Choroid plexus epithelial cell (primary cell): ENCODE measurements around the gene CA9.
A peak's percentile ranks its signal among the peaks of the same experiment; 100 is the strongest.
"Not testable (repeated sequence)": the region's sequence is repeated elsewhere in the genome, so short reads cannot be mapped to it uniquely, and the experiment has no call there.

ENCODE experiments used
- DNase-seq: peaks from one replicate; pipeline ENCODE4 v3.0.0-alpha.2; 2010; ENCODE audit warnings: low read depth
- H3K4me3 ChIP-seq: 2 replicates; pipeline ENCODE4 v1.5.1; 2011; ENCODE audit warnings: low read depth, mild to moderate bottlenecking, control low read depth, low read length, moderate library complexity
- TF ChIP-seq, protein P1 (sequence below): conservative IDR thresholded peaks from 2 replicates; pipeline ENCODE4 v1.5.1; 2011; ENCODE audit warnings: low read depth, mild to moderate bottlenecking, control low read depth, inconsistent platforms, low read length, moderate library complexity

The CA9 gene

DNA sequence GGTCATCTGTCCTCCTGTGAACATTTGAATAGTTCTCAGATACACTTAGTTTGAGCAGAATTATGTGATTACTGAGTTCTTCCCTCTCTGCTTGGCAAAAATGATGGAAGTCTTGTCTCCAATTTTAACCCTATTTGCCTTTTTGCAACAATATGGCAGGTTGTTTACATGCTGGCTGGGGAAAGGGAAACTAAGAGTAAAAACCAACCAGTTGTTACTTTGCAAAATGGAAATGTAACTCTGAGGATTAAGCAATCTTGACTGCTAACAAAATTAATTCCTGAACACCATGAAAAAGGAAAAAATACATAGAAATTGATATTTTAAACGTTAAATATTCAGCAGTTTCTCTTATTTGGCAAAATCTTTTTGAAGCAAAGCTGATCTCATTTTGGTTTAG, 34.1 kb upstream of the CA9 start:
- no peak overlapping the region for H3K4me3 ChIP-seq
- TF ChIP-seq, protein P1, sequence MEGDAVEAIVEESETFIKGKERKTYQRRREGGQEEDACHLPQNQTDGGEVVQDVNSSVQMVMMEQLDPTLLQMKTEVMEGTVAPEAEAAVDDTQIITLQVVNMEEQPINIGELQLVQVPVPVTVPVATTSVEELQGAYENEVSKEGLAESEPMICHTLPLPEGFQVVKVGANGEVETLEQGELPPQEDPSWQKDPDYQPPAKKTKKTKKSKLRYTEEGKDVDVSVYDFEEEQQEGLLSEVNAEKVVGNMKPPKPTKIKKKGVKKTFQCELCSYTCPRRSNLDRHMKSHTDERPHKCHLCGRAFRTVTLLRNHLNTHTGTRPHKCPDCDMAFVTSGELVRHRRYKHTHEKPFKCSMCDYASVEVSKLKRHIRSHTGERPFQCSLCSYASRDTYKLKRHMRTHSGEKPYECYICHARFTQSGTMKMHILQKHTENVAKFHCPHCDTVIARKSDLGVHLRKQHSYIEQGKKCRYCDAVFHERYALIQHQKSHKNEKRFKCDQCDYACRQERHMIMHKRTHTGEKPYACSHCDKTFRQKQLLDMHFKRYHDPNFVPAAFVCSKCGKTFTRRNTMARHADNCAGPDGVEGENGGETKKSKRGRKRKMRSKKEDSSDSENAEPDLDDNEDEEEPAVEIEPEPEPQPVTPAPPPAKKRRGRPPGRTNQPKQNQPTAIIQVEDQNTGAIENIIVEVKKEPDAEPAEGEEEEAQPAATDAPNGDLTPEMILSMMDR, result no peak
- no peak for DNase-seq

DNA sequence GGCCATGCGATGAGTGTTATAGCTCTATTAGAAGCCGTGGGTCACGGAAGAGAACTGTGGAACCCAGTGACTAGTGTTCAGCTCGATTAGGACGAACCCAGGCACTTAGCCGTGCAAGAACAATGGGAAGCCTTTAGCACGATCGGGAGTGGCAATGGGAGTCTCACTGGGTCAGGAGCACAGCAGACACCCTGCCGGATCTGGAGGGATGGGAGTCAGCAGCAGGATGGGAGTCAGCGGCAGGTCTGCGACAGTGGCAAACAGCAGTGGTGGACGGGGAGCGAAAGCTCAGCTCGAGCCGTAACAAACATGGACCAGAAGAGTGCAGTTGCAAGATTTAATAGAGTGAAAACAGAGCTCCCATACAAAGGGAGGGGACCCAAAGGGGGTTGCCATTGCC, 33.3 kb upstream of the CA9 start:
- DNase-seq, H3K4me3 ChIP-seq: not testable (repeated sequence)

DNA sequence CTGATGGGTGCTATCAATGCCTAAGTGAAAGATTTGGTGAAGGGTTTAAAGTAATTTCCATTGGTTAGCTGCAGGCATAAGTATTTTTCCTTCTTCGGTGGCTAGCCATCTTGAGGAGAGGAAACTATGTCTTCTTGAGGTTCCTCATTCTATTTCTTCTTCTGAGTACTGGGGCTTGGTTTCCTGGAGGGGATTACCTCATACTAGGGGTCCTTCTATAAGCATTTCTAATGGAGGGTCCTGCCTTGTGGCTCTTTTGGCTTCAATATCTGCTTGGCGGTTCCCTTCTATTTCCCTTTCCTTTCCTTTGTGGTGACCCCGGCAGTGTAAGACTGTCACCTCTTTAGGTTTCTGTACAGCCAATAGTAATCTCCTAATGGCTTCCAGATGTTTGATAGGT, 32.2 kb upstream of the CA9 start:
- H3K4me3 ChIP-seq, DNase-seq: not testable (repeated sequence)

DNA sequence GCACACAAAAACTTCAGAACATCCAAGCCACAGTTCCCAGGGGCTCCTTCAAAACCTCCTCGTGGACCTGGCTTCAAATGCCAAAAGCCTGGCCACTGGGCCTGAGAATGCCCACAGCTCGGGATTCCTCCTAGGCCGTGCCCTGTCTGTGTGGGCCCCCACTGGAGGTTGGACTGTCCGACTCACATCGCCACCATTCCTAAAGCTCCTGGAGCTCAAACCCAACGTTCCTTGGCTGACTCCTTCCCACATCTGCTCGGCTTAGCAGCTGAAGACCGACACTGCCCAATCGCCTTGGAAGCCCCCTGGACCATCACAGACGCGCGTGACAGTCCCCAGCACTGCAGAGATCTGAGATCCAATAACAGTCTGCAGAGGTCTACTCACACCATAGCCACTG, 30.7 kb upstream of the CA9 start:
- DNase-seq, result no peak
- H3K4me3 ChIP-seq, result no peak overlapping the region
- TF ChIP-seq, protein P1, result no peak

DNA sequence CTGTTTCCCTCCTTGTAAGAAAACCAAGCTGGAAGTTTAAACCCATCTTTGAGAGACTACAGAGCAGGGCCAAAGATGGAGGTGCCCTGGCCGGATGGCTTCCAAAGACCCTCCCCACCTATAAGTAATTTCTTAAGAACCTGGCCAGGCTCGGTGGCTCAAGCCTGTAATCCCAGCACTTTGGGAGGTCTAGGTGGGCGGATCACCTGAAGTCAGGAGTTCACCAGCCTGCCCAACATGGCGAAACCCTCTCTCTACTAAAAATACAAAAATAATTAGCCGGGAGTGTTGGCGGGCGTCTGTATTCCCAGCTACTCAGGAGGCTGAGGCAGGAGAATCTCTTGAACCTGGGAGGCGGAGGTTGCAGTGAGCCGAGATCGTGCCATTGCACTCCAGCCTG, 28.0 kb upstream of the CA9 start:
- DNase-seq, result not testable (repeated sequence)
- peak overlapping the region; percentile 79 for H3K4me3 ChIP-seq

DNA sequence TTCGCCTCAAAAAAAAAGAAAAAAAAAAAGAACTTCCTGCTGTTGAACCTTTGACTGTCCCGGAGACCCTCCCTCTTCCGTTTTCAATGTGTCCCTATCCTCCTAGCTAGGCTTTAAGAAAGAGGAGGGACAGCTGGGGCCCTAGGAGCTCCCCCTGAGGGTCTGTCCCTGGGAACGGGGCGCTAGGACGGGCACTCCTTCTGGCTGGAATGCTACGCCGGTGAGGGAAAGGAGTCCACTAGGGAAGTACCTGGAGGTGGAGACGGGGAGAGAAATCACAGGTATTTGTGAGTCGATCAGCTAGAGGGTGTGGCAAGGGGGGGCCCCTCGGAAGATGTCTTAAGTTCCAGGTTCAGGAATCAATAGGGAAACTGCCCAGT, 27.6 kb upstream of the CA9 start:
- no peak for DNase-seq
- TF ChIP-seq, protein P1, result peak; percentile 41
- H3K4me3 ChIP-seq, result peak overlapping the region; percentile 79

DNA sequence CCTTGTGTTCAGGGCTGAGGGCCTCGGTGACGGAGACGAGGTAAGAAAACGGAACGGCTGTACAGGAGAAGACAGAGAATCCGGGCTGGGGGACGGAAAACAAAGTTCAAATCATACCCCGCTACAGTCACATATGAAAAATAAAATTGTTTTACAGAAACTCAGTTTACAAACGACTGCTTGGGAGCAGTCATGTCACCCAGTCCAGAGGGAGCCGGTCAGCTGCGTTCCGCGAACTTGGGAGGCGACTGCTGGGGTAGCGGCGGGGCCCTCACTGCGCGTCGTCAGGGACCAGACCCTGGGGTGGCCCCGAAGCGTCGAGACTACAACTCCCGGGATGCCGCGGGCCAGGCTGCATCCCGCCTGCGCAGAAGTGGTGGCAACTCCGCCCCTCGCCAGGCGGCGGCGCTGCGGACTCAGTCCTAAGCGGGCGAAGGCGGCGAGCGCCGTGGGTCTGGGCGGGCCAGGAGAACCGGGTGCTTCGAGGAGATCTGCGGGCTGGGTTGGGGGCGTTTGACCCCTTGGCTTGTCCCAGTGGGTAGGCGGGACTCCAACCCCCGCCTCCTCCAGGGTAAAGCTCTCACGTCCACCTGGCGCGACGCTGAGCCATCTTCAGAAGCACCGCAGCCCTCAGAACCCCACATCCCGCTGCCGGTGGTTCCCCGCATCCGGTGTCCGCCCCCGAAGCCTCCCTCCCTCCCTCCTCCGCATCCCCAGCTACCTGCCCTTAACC, 27.0 kb upstream of the CA9 start:
- H3K4me3 ChIP-seq, result peak overlapping the region; percentile 79
- TF ChIP-seq, protein P1, result peak; percentile 80
- DNase-seq, result peak; percentile 90

DNA sequence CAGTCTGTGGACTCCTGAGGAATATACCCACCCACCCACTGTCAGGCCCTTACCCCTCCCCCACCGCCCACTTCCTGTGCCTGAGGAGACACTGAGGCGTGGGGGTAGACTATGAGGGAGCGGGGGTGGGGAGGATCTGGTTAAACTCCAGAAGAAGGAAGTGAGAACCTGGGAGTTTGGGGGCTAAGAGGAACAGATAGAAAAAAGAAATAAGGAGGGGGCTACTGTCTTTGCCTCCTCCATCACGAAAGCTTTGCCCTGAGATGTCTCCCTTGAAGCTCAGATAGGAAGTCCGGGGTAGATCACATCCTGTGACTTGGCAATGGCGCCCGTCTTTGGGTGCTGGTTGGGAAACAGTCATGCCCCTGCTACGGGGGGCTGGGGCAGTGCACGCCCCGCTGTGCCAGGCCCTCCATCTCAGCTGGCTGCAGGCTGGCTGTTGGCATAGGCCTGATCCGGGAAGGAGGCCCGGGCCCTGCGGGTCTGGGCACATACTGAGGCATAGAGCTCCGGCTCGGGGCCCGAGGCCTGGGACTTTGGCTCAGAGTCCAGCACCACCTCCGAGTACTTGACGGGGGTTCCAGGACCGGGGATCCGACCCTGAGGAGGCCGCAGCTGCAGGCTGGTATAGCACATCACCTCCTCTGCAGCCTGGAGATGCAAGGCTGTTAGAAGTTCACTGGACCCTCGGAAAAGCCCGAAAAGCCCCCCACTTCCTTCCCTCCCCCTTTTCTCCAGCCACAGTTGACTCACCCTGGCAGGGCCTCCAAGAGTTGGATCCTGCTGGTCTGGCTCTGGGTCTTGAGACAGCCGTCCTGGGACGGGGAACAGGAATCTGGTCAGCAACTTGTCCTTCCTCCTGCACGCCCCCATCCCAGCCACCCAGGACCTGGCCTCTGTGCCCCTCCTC, 24.0 kb upstream of the CA9 start:
- no peak for DNase-seq
- no peak overlapping the region for H3K4me3 ChIP-seq
- TF ChIP-seq, protein P1, result no peak
